Kidney capillary endothelial cell (primary cell): ENCODE measurements around the gene LMF2.
"Not testable (repeated sequence)": the region's sequence is repeated elsewhere in the genome, so short reads cannot be mapped to it uniquely, and the experiment has no call there.

Experiments used
- DNase-seq: peaks from one replicate; pipeline ENCODE4 v3.0.0-alpha.2; 2018; ENCODE audit warnings: low spot score

The LMF2 gene

GRCh38 chr22:50523458-50523805 lies 15.9 kb upstream of the LMF2 start:
- no peak for DNase-seq

GRCh38 chr22:50522806-50523438 lies 15.4 kb upstream of the LMF2 start:
- DNase-seq, result no peak

GRCh38 chr22:50522208-50522805 lies 14.8 kb upstream of the LMF2 start:
- no peak for DNase-seq

GRCh38 chr22:50521710-50522109 lies 14.2 kb upstream of the LMF2 start:
- no peak for DNase-seq

GRCh38 chr22:50520826-50521453 lies 13.4 kb upstream of the LMF2 start:
- no peak for DNase-seq

- not testable (repeated sequence) for DNase-seq
Measured at GRCh38 chr22:50520184-50520583, 12.7 kb upstream of the LMF2 start.

GRCh38 chr22:50519151-50519550 lies 11.6 kb upstream of the LMF2 start:
- DNase-seq, result no peak

GRCh38 chr22:50518606-50519005 lies 11.1 kb upstream of the LMF2 start:
- DNase-seq, result no peak

- DNase-seq, result no peak
Measured at GRCh38 chr22:50517495-50518260, 10.2 kb upstream of the LMF2 start.

GRCh38 chr22:50516891-50517290 lies 9.4 kb upstream of the LMF2 start:
- DNase-seq, result no peak

GRCh38 chr22:50516068-50516467 lies 8.6 kb upstream of the LMF2 start:
- no peak for DNase-seq

- DNase-seq, result no peak
Measured at GRCh38 chr22:50513175-50513574, 5.7 kb upstream of the LMF2 start.

- no peak for DNase-seq
Measured at GRCh38 chr22:50508897-50509296, 1.4 kb upstream of the LMF2 start.

GRCh38 chr22:50507991-50508884 lies 736 bp upstream of the LMF2 start, which contains the start of gene NCAPH2:
NCAPH2 (plus strand) TSS chr22:50508224; CDS start chr22:50508338, 114 bp downstream.
- peak; percentile 21 for DNase-seq

GRCh38 chr22:50506611-50507420 lies 686 bp downstream of the LMF2 start:
- no peak for DNase-seq

GRCh38 chr22:50505776-50506610 lies 1.5 kb downstream of the LMF2 start:
- DNase-seq, result no peak

- DNase-seq, result no peak
Measured at GRCh38 chr22:50505276-50505775, 2.2 kb downstream of the LMF2 start.

GRCh38 chr22:50504369-50505211 lies 2.9 kb downstream of the LMF2 start:
- no peak for DNase-seq
